A549 treated with Mapracorat at 1 μM for 4 hours (cell line): ENCODE data around the gene ZSCAN12. TPM values are rescaled to one million over a fixed set of nuclear protein-coding genes. Genes with fewer than 3 reads are reported as not detected.

Experiments
- total RNA-seq: library from RNA; stranded (reverse); fragments of 200-300 nt; extraction: Qiagen RNA extraction; gene quantifications from 5 replicates; pipeline ENCODE4 v1.2.3, GENCODE V29; 2022

Gene ZSCAN12
- total RNA-seq, result 1.5 to 1.9 TPM (median 1.8 TPM) in 5 replicates

DNA sequence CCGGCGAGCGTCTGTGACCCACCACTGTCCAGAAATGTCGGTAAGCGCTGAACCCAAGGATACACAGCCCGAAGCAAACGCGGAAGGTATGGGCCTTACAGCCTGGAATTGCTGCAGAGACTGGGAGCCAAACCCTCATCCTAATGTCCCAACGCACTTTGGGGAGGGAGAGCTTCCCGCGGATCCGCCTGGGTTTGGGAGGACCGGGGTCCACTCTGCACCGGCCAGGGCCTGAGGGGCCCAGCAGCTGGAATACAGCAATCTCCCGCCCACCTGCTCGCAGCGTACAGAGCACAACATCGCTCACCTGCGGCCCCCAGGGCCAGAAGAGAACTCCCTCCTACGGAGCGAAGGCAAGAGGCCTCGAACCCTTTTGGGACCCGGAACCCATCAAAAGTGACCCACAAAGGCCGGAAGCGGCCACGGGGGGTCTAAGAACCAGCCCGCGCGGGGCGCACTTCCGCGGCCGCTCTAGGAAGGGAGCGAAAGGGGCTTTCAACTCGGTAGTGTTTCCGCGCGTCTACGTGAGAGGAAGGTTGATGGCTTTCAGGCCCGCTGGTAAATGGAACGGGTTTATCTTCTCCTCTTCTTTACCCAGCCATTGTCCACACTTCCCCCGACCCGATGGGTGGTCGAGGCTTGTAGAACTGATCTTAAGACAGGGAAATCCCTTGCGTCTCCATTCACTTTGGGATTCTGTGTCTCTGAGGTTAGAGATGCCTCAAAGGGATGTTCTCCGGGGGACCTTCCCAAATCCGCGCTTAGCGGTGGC is at the start of gene ZSCAN12:
TSS of gene ZSCAN12 (minus strand) at position 398 of the 772 bp plus-strand sequence. CDS start 1,342 bp downstream, outside the sequence.

GRCh38 chr6:28443112-28443773 is 43.7 kb upstream of the ZSCAN12 start, which contains the start of gene ZSCAN23:
TSS of gene ZSCAN23 (minus strand) at chr6:28443491. CDS start at chr6:28436266, 7,225 bp downstream.

GRCh38 chr6:28349892-28350737 is 49.4 kb downstream of the ZSCAN12 start, which contains the start of gene ZKSCAN3:
TSS of gene ZKSCAN3 (plus strand) at chr6:28349947. CDS start at chr6:28359587, 9,640 bp downstream.

DNA sequence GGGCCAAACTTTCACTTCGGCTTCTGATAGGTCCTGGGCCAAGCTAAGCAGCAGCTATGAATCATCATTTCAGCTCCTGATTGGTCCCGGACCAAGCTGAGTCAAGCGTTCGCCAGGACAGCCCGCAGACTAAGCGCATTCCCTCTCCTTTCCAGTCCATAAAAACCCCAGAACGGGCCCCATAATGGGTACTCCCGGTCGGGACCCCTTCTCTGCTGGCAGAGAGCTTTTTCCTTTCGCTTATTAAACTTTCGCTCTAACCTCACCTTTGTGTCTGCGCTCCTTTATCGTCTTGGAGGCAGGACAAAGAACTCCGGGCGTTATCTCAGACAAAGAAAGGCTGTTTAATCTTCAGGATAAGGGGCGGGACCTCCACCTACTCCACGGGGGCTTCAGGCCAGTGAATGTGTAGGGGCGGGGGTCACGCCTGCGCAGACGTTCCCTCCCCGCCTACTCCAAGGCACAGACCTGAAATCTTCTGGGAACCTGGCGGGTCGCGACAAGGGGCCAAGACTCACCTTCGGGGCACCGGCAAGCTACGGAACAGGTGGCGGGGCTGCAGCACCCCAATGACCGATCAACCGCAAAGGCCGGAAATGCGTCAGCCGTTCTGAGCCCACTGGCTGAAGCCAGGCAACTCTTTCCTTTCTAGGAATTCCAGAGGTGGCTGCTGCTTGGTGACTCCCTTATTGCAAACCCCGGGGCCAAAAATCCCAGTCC is 63.8 kb downstream of the ZSCAN12 start, which contains the start of gene ZSCAN31:
TSS of gene ZSCAN31 (minus strand) at position 585 of the 720 bp plus-strand sequence. CDS start 6,465 bp downstream, outside the sequence.

Other genes with a start within 250 kb of the ZSCAN12 start
- 5.7 to 8.9 TPM (median 7.3 TPM) in 5 replicates for gene ZSCAN9, start 174.5 kb downstream of the ZSCAN12 start, total RNA-seq
- gene ZKSCAN4, start 147.5 kb downstream of the ZSCAN12 start, total RNA-seq, result 2.4 to 2.9 TPM (median 2.6 TPM) in 5 replicates
- not detected in 5 replicates for gene NKAPL, start 140.4 kb downstream of the ZSCAN12 start, total RNA-seq
- gene ZSCAN26, start 132.6 kb downstream of the ZSCAN12 start, total RNA-seq, result 4.0 to 4.9 TPM (median 4.7 TPM) in 5 replicates
- 3.9 to 5.6 TPM (median 5.1 TPM) in 5 replicates for gene PGBD1, start 118.2 kb downstream of the ZSCAN12 start, total RNA-seq
- gene ZSCAN31, start 63.6 kb downstream of the ZSCAN12 start, total RNA-seq, result 1.4 to 4.2 TPM (median 1.9 TPM) in 5 replicates
- 1.4 to 2.2 TPM (median 2.0 TPM) in 5 replicates for gene ZKSCAN3, start 49.8 kb downstream of the ZSCAN12 start, total RNA-seq
- gene ZSCAN23, start 43.7 kb upstream of the ZSCAN12 start, total RNA-seq, result not detected in 5 replicates
- not detected in 5 replicates for gene GPX6, start 116.0 kb upstream of the ZSCAN12 start, total RNA-seq
- gene GPX5, start 126.1 kb upstream of the ZSCAN12 start, total RNA-seq, result not detected in 5 replicates